Neural progenitor cell (in vitro differentiated cells): Measurements from ENCODE around the gene KCNC4.

ENCODE experiments used
- CTCF ChIP-seq: fragments of 200-600 bp; sonication (generic); IDR thresholded peaks from 2 replicates; pipeline ENCODE4 v1.5.1; 2017; ENCODE audit warnings: antibody characterized with exemption, mild to moderate bottlenecking
- EZH2 ChIP-seq: fragments of 200-600 bp; sonication (generic); IDR thresholded peaks from 2 replicates; pipeline ENCODE4 v1.6.1; 2017; ENCODE audit warnings: antibody characterized with exemption, mild to moderate bottlenecking, moderate library complexity
- EZH2phosphoT487 ChIP-seq: fragments of 200-600 bp; sonication (generic); IDR thresholded peaks from 2 replicates; pipeline ENCODE4 v1.6.1; 2017; ENCODE audit warnings: antibody characterized with exemption

DNA sequence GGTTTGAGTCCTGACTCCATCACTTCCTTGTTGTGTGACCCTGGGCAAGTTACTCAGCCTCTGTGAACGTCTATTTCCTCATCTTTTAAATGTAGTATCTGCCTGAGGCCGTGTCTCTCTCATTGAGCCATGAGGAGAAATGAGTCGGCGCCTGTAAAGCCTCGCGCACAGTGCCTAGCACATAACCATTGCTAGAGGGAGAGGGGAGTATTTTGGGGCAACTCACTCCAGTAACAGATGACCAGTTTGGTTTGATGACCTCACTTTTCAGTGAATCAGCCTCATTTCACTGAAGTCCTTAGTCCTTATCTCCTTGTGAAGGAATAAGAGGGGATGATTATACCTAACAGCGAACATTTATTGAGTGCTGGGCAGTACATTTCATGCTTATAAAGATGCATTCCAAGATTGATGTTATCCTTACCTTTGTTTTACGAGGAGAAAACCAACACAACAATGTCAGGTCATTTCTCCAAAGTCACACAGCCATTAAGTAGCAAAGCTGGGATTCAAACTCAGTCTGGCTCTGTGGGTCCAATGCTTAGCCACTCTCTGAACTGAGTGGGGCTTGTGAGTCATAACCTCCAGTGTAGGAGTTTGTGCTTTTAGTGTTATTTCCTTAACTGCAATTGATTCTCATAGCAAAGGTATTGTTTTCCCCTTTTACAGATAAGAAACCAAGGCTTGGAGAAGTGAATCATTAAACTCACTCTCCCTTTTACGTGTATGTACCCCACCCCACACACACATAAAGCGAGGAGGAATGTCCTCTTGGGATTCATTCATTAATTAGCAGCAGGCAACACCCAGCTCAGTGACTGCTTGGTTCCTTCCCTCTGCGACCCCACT, 25.9 kb downstream of the KCNC4 start:
- TF ChIP-seq EZH2phosphoT487 (no peak), CTCF (no peak), EZH2 (no peak)
